Measurements from ENCODE around the gene ANKRD24.
A peak's percentile ranks its signal among the peaks of the same experiment; 100 is the strongest.
"Not testable (repeated sequence)": the region's sequence is repeated elsewhere in the genome, so short reads cannot be mapped to it uniquely, and the experiment has no call there.

The ANKRD24 gene

GRCh38 chr19:4174213-4174894 lies 8.1 kb upstream of the ANKRD24 start:
- no peak for DNase-seq

DNA sequence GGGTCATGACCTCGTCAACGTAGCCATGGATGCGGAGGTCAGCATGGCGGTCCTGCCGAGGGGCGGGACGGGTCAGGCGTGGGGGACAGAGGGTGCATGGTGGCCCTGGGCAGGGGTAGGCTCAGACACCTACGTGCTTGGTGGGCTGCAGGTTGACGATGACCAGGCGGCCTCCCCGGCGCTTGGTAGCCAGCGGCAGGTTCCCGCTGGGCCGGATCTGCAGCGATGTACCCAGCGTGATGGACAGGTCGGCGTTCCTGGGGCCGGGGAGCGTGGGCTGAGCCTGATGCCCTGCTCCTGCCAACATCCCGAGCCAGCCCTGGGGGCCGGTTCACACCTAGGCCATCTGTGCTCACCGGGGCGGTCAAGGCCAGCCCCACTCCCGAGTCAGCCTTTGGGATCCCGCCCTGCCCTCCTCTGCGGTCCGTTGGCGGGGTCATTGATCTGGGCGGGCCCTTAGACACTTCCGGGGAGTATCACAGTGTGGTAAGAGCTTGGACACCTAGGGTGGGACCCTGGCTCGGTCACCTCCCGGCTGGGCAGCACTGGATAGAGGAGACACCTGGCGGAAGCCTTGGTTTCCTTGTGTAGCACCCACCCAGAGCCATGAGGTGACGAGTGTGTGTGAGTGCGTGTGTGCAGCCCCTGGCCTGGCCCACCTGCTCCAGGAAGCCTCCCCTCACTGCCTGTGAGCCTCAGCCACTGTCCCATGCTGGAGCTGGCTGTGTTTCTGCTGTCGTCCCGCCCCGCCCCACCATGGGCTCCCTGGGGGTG lies 7.4 kb upstream of the ANKRD24 start:
- DNase-seq = no peak

DNA sequence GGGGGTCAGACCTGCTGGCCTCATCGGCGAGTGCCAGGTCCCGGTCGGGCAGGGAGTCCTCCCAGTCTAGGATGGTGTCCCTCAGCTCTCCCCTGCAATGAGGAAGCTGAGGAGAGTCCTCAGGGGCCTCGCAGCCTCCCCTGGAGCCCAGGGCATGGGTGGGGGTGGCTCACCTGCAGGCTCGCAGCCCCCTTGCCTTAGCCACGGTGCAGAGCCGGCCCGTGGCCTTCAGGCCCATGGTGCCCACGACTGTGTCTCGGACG lies 6.9 kb upstream of the ANKRD24 start:
- DNase-seq = no peak

- no peak for DNase-seq
Measured at GRCh38 chr19:4177146-4177545, 5.3 kb upstream of the ANKRD24 start.

GRCh38 chr19:4178990-4179389 lies 3.5 kb upstream of the ANKRD24 start:
- no peak for DNase-seq

GRCh38 chr19:4181053-4181508 lies 1.4 kb upstream of the ANKRD24 start:
- DNase-seq = no peak

DNA sequence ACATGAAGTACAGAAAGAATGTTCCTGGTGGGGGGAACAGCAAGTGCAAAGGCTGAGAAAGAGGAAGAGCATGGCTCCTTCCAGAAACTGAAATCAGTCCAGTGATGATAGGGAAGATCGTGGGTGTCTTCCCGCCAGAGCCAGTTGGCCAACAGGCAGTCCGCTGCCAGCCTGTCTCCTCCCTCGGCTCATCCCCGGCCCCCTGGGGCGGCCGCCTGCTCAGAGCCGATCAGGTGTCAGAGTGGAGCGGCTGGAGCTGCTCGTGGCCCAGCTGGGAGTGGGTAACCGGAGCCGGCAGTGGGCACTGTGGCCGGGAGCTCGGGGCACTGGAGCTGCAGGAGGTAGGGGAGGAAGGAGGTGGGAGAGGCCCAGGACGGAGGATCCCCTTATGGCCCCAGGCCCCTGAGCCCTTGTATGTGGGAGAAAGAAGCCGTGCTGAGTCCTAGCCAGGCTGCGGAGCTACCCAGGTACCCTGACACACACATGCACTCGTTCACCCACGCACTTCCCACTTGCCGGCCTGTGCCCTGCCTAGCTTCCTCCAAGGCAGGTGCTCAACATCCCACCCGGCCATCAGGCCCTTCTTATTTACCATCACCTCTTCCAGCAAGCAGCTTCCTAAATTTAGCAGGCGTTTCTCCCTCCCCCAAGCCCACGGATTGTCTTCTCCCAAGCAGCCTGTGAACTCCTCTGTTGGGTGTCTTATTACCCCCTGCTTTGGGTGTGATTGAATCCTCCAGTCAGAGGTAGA lies 1.7 kb downstream of the ANKRD24 start:
- peak; percentile 62 for DNase-seq

DNA sequence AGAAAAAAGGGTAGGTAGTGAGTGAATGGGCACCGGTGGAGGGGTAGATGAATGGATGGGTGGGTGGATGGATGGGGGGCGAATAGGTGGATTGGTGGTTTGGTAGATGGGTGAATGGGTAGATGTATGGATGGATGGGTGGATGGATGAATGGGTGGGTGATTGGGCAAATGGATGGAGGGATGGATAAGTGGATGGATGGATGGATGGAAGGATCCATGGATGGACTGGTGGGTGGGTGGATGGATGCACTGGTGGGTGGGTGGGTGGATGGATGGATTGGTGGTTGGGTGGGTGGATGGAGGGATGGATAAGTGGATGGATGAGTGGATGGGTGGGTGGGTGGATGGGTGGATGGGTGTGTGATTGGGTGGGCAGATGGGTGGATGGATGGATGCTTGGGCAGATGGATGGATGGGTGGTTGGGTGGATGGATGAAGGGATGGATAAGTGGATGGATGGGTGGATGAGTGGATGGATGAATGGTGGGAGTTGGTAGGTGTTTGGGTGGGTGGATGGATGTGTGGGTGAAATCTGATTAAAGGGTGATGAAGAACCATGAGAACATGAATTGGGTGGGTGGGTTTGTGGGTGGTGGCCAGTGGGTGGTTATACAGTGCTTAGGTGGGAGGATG lies 2.3 kb downstream of the ANKRD24 start:
- no peak for DNase-seq

GRCh38 chr19:4185413-4186086 lies 3.1 kb downstream of the ANKRD24 start:
- DNase-seq = no peak

DNA sequence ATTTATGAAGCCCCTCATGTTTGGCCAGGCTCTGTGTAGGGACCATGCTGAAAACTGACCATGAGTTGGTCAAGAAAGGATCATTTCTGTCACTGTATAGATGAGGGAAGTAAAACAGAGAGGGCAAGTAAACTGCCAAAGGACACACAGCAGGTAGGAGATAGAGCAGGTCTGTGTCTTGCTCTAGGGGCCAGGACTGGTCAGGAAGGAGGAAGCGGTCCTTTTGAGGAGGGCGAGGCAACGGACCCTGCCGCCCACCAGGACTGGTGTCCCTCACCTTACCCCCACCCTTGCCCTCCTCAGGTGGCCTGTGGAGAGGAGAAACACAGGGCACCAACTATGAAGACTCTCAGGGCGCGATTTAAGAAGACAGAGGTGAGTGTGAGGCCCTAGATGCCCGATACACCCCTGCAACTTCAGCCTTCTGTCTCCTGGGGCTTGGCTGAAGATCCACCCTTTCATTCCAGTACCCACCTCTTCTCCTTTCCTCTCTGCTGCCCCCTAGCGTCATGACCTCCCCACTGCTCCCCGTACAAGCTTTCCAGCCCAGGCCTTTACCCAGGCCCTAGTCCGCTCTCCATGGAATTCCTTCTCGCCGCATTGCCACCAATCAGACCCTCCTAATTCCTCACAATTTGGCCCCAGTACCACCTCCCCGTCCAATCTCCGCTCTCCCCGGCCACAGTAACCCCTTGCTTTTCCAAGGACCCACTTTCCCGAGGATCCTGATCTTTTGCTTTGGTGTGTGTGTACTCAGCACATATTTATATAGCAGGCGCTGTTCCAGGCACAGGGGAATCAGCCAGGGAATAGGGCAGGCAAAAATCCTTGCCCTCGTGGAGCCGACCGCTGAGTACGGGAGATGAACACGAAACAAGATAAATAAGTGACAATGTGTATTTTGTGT lies 3.9 kb downstream of the ANKRD24 start:
- peak; percentile 73 for DNase-seq

DNA sequence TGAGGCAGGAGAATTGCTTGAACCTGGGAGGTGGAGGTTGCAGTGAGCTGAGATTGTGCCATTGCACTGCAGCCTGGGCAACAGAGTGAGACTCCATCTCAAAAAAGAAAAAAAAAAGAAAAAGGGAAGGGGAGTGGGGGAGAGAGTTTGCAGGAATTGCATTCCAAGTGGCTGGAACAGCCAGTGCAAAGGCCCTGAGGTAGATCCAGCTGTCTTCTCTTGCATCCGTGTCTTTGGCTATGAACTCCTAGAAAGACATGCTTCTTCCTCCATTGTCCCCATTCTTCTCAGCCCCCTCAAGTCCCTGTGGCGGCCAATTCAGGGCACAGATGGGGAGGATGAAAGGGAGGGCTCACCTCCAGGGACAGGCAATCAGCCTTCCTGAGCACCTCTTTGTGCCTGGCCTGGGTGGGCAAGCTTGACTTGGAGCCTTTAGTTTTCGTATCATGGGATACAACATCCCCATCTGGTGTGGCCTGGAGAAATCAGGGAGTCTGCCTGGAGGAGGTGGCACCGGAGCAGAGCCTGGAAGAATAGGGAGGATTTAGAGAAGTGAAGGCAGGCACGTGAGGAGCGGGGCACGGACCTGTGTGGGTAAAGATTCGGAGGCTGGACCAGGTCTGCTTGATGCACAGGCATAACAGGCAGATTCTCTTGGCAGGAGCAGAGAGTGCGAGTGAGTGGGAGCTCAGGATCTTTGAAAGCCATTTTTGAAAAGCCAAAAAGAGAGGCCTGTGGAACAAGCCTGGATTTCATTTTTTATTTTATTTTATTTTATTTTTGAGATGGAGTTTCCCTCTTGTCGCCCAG lies 5.0 kb downstream of the ANKRD24 start:
- DNase-seq = no peak

DNA sequence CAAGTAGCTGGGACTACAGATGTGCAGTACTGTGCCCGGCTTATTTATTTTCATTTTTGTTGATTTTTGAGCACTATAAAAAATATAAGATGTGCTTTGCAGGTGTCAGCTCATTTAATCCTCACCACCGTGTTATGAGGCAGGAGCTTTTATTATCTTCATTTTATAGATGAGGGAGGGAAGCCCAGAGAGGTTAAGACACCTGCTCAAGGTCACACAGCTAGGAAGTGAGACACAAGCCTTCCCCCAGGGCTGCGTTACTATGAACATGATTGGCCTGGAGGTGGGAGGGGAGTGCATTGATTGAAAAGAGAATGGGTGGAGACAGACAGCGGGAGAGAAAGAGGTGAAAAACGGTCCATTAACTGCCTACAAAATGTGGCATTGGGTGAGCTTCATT lies 7.2 kb downstream of the ANKRD24 start:
- no peak for DNase-seq

DNA sequence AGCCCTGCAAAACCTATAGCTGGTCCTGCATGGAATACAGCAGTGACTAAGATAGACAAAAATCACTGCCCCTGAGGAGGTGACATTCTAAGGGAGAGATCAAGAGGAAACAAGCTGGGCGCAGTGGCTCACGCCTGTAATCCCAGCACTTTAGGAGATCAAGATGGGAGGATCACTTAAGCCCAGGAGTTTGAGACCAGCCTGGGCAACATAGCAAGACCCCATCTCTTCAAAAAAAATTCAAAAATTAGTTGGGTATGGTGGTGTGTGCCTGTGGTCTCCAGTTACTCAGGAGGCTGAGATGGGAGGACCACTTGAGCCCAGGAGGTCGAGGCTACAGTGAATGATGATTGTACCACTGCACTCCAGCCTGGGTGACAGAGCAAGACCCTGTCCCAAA lies 10.0 kb downstream of the ANKRD24 start:
- not testable (repeated sequence) for DNase-seq

GRCh38 chr19:4194353-4194752 lies 11.9 kb downstream of the ANKRD24 start:
- DNase-seq = no peak

- no peak for DNase-seq
Measured at GRCh38 chr19:4196009-4196408, 13.5 kb downstream of the ANKRD24 start.

- DNase-seq = no peak
Measured at GRCh38 chr19:4196587-4197148, 14.2 kb downstream of the ANKRD24 start.

GRCh38 chr19:4197228-4197624 lies 14.7 kb downstream of the ANKRD24 start:
- DNase-seq = no peak

DNA sequence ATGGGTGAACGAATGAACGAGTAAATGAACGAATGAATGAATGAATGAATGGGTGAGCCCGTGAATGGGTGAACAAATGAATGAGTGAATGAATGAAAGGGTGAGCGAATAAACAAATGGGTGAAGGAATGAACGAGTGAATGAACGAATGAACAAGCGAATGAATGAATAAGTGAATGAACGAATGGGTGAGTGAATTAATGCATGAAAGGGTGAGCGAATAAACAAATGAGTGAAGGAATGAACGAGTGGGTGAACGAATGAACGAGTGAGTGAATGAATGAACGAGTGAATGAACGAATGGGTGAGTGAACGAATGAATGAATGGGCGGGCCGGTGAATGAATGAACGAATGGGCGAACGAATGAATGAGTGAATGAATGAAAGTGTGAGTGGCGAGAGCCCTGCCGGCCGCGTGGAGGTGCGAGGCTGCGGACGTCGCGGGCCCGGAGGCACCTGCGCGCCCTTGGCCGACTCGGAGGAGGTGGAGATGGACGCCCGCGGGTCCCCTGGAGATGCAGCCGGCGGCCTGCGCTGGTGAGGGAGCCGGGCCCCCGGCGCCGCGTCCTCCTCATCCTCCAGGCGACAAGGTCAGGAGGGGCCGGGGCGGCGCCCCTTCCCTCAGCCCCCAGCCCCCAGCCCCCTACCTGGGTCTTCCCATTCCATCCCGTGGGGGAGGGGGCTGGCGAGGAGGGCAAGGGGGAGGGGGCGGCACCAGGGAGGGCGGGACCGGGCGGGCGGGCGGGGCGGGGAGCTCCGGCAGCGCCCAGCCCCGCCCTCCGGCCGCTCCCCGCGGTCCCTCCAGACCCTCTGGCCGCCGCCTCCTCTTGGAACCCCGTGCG lies 15.4 kb downstream of the ANKRD24 start:
- DNase-seq = peak; percentile 7

DNA sequence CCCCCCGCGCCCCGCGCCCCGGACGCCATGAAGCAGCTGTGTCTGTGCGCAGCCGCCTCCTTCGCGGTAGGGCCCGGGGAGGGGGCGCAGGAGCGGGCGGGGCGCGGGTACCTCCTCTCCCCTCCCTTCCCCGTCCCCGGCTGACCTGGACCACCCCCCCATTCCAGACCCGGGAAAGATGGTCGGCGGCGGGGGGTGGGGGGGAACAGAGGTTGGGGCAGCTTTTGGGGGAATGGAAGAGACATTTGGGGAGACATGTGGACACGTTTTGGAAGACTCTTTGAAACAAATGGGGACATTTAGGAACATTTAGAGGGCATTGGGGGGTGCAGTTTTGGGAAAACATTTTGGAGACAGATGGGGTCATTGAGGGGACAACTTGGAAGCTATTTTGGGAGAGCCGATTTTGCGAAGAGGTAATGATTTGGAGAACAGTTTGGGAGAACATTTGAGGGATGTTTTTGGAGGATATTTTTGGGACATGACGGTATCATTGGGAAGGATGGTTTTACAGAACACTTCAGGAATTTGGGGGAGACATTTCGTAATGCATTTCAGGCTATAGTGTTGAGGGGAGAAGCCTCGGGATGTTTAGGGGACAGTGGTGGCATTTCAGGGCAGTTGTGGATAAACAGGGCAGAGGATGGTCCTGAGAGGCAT lies 16.1 kb downstream of the ANKRD24 start:
- no peak for DNase-seq
